Astrocyte (in vitro differentiated cells and primary cell): ENCODE data around the gene SELENBP1. TPM values are rescaled to one million over a fixed set of nuclear protein-coding genes. Genes with fewer than 3 reads are reported as not detected.
"Not testable (repeated sequence)": the region's sequence is repeated elsewhere in the genome, so short reads cannot be mapped to it uniquely, and the experiment has no call there.

Source experiments
- DNase-seq: peaks from one replicate; pipeline ENCODE4 v3.0.0-alpha.2; 2010; ENCODE audit warnings: low read depth
- FAIRE-seq: peaks from 2 replicates; lab custom pipeline; 2011; peaks lifted over from hg19 to GRCh38; lab: Jason Lieb, UNC
- H2AFZ ChIP-seq: 2 replicates; pipeline ENCODE4 v1.6.0; 2012; ENCODE audit warnings: low read depth, low read length, inconsistent platforms
- H3K27ac ChIP-seq: 2 replicates; pipeline ENCODE4 v1.5.1; 2011; ENCODE audit warnings: low read depth, low read length, inconsistent platforms
- H3K27me3 ChIP-seq: 2 replicates; pipeline ENCODE4 v1.6.0; 2011; ENCODE audit warnings: low read length, inconsistent platforms; ENCODE audit not compliant: insufficient read depth
- H3K36me3 ChIP-seq: 2 replicates; pipeline ENCODE4 v1.5.1; 2011; ENCODE audit warnings: low read length, inconsistent platforms; ENCODE audit not compliant: insufficient read depth
- H3K4me1 ChIP-seq: 2 replicates; pipeline ENCODE4 v1.5.1; 2011; ENCODE audit warnings: low read length, inconsistent platforms; ENCODE audit not compliant: insufficient read depth
- H3K4me2 ChIP-seq: 2 replicates; pipeline ENCODE4 v1.6.0; 2012; ENCODE audit warnings: low read length, inconsistent platforms
- H3K4me3 ChIP-seq: 2 replicates; pipeline ENCODE4 v1.5.1; 2011; ENCODE audit warnings: low read depth, mild to moderate bottlenecking, low read length, inconsistent platforms; ENCODE audit not compliant: insufficient read depth
- H3K79me2 ChIP-seq: 2 replicates; pipeline ENCODE4 v1.6.0; 2012; ENCODE audit warnings: mild to moderate bottlenecking, low read length, inconsistent platforms; ENCODE audit not compliant: insufficient read depth
- H3K9ac ChIP-seq: 2 replicates; pipeline ENCODE4 v1.6.0; 2012; ENCODE audit warnings: mild to moderate bottlenecking, low read length, inconsistent platforms
- H3K9me3 ChIP-seq: 2 replicates; pipeline ENCODE4 v1.5.1; 2012; ENCODE audit warnings: low read depth, mild to moderate bottlenecking, low read length, inconsistent platforms; ENCODE audit not compliant: insufficient read depth
- H4K20me1 ChIP-seq: 2 replicates; pipeline ENCODE4 v1.6.0; 2012; ENCODE audit warnings: low read length, inconsistent platforms; ENCODE audit not compliant: insufficient read depth
- H3K27ac Mint-ChIP-seq: one replicate; pipeline ENCODE4 v1.8.0; 2021; ENCODE audit warnings: mild to moderate bottlenecking, mixed read lengths; ENCODE audit not compliant: unreplicated experiment
- H3K27me3 Mint-ChIP-seq: one replicate; pipeline ENCODE4 v1.8.0; 2021; ENCODE audit warnings: low read depth, mixed read lengths; ENCODE audit not compliant: unreplicated experiment
- H3K36me3 Mint-ChIP-seq: one replicate; pipeline ENCODE4 v1.8.0; 2021; ENCODE audit warnings: low read depth, mixed read lengths; ENCODE audit not compliant: unreplicated experiment
- H3K4me1 Mint-ChIP-seq: one replicate; pipeline ENCODE4 v1.8.0; 2021; ENCODE audit warnings: low read depth, mixed read lengths; ENCODE audit not compliant: unreplicated experiment
- H3K4me3 Mint-ChIP-seq: one replicate; pipeline ENCODE4 v1.8.0; 2021; ENCODE audit warnings: mild to moderate bottlenecking, moderate library complexity, mixed read lengths; ENCODE audit not compliant: unreplicated experiment
- H3K9me3 Mint-ChIP-seq: one replicate; pipeline ENCODE4 v1.8.0; 2021; ENCODE audit warnings: mild to moderate bottlenecking, mixed read lengths; ENCODE audit not compliant: unreplicated experiment
- CTCF ChIP-seq: IDR thresholded peaks from 2 replicates; pipeline ENCODE4 v1.5.1; 2011; ENCODE audit warnings: low read depth, mild to moderate bottlenecking, inconsistent platforms, low read length, moderate library complexity; ENCODE audit not compliant: insufficient read depth
- EZH2 ChIP-seq: IDR thresholded peaks from 2 replicates; pipeline ENCODE4 v1.6.1; 2012; ENCODE audit warnings: mild to moderate bottlenecking, low read length, inconsistent platforms; ENCODE audit not compliant: insufficient read depth
- total RNA-seq: library from RNA; stranded (reverse); gene quantifications from 2 replicates; pipeline ENCODE4 v1.2.1, GENCODE V29; 2021

SELENBP1 gene
- total RNA-seq, 1 donor from 2014 or later, result 7.3 TPM

GRCh38 chr1:151401125-151401788, 28.8 kb upstream of the SELENBP1 start:
- Histone ChIP-seq H4K20me1 (peaks cover 50% of the 10 kb centered on the region), H3K4me3 (peak overlapping the region; percentile 93), H3K27ac (peak overlapping the region; percentile 64), H2AFZ (no peak overlapping the region), H3K4me1 (peaks cover 14% of the 10 kb centered on the region), H3K79me2 (peaks cover 36% of the 10 kb centered on the region), H3K4me2 (peak overlapping the region; percentile 95), H3K27me3 (no peaks in the 10 kb centered on the region), H3K9ac (peak overlapping the region; percentile 98), H3K9me3 (no peaks in the 10 kb centered on the region), H3K36me3 (peaks cover 47% of the 10 kb centered on the region)
- Mint-ChIP-seq H3K9me3 (no peaks in the 10 kb centered on the region), H3K4me3 (peak overlapping the region; percentile 96), H3K27me3 (no peaks in the 10 kb centered on the region), H3K36me3 (peaks cover 18% of the 10 kb centered on the region), H3K27ac (no peak overlapping the region), H3K4me1 (peaks cover 17% of the 10 kb centered on the region)
- FAIRE-seq, result no peak
- no peak for TF ChIP-seq CTCF
- TF ChIP-seq EZH2, result no peak
- DNase-seq, result peak; percentile 16

GRCh38 chr1:151399324-151400171, 27.0 kb upstream of the SELENBP1 start, which contains the start of gene PSMB4:
TSS of gene PSMB4 (plus strand) at chr1:151399573. CDS start at chr1:151399588, 15 bp downstream.
- H3K4me2 ChIP-seq, result peak within 1 kb of the TSS; percentile 95
- peaks cover 41% of the 10 kb centered on the region for H4K20me1 ChIP-seq
- peaks cover 14% of the 10 kb centered on the region for H3K4me1 ChIP-seq
- DNase-seq (peak; percentile 92), FAIRE-seq (peak; percentile 93)
- Mint-ChIP-seq H3K27ac (peak within 1 kb of the TSS; percentile 99), H3K4me1 (peaks cover 17% of the 10 kb centered on the region), H3K9me3 (peaks cover 4% of the 10 kb centered on the region), H3K4me3 (peak within 1 kb of the TSS; percentile 96), H3K36me3 (peaks cover 13% of the 10 kb centered on the region), H3K27me3 (no peaks in the 10 kb centered on the region)
- H2AFZ ChIP-seq, result peak within 1 kb of the TSS; percentile 83
- TF ChIP-seq EZH2, result no peak
- TF ChIP-seq CTCF, result peak; percentile 35
- H3K9ac ChIP-seq, result peak within 1 kb of the TSS; percentile 98
- peaks cover 36% of the 10 kb centered on the region for H3K79me2 ChIP-seq
- peak within 1 kb of the TSS; percentile 93 for H3K4me3 ChIP-seq
- no peaks in the 10 kb centered on the region for H3K27me3 ChIP-seq
- H3K9me3 ChIP-seq, result no peaks in the 10 kb centered on the region
- peaks cover 37% of the 10 kb centered on the region for H3K36me3 ChIP-seq
- peak within 1 kb of the TSS; percentile 95 for H3K27ac ChIP-seq

GRCh38 chr1:151396265-151396664, 23.8 kb upstream of the SELENBP1 start:
- H3K4me3 Mint-ChIP-seq, H3K9me3 ChIP-seq, H3K4me1 Mint-ChIP-seq, H3K36me3 Mint-ChIP-seq, DNase-seq, FAIRE-seq, H3K27ac Mint-ChIP-seq, H3K4me2 ChIP-seq, H3K27ac ChIP-seq, H3K4me3 ChIP-seq, H3K9ac ChIP-seq, H3K27me3 ChIP-seq, H3K27me3 Mint-ChIP-seq, H3K9me3 Mint-ChIP-seq, H2AFZ ChIP-seq: not testable (repeated sequence)
- Histone ChIP-seq H3K36me3 (peaks cover 11% of the 10 kb centered on the region), H3K4me1 (peaks cover 11% of the 10 kb centered on the region), H3K79me2 (peaks cover 19% of the 10 kb centered on the region), H4K20me1 (peaks cover 15% of the 10 kb centered on the region)
